ENCODE results near the gene CHST11.

CHST11 gene

GRCh38 chr12:104433061-104433460 is 23.7 kb upstream of the CHST11 start:
- DNase-seq (ENCODE audit: low read depth), result no peak

GRCh38 chr12:104434129-104434528 is 22.6 kb upstream of the CHST11 start:
- DNase-seq (ENCODE audit: low read depth), result no peak

- DNase-seq (ENCODE audit: low read depth), result no peak
Observed at GRCh38 chr12:104435175-104435574, 21.6 kb upstream of the CHST11 start.

- no peak for DNase-seq (ENCODE audit: low read depth)
Observed at GRCh38 chr12:104435765-104436164, 21.0 kb upstream of the CHST11 start.

GRCh38 chr12:104436790-104437189 is 20.0 kb upstream of the CHST11 start:
- no peak for DNase-seq (ENCODE audit: low read depth)

- DNase-seq (ENCODE audit: low read depth), result no peak
Observed at GRCh38 chr12:104438134-104438533, 18.6 kb upstream of the CHST11 start.

GRCh38 chr12:104439137-104439536 is 17.6 kb upstream of the CHST11 start:
- no peak for DNase-seq (ENCODE audit: low read depth)

GRCh38 chr12:104443008-104443407 is 13.7 kb upstream of the CHST11 start:
- DNase-seq (ENCODE audit: low read depth), result no peak

GRCh38 chr12:104446646-104447421 is 9.9 kb upstream of the CHST11 start:
- DNase-seq (ENCODE audit: low read depth), result no peak

GRCh38 chr12:104448031-104448430 is 8.7 kb upstream of the CHST11 start:
- DNase-seq (ENCODE audit: low read depth), result no peak

GRCh38 chr12:104448451-104448850 is 8.3 kb upstream of the CHST11 start:
- DNase-seq (ENCODE audit: low read depth), result no peak

GRCh38 chr12:104450700-104451099 is 6.0 kb upstream of the CHST11 start:
- DNase-seq (ENCODE audit: low read depth), result no peak

GRCh38 chr12:104452087-104452486 is 4.7 kb upstream of the CHST11 start:
- DNase-seq (ENCODE audit: low read depth), result no peak

- no peak for DNase-seq (ENCODE audit: low read depth)
Observed at GRCh38 chr12:104453133-104453532, 3.6 kb upstream of the CHST11 start.

GRCh38 chr12:104454997-104455396 is 1.8 kb upstream of the CHST11 start:
- no peak for DNase-seq (ENCODE audit: low read depth)

- no peak for DNase-seq (ENCODE audit: low read depth)
Observed at GRCh38 chr12:104455578-104456416, 951 bp upstream of the CHST11 start.

- peak; percentile 36 for DNase-seq (ENCODE audit: low read depth)
Observed at GRCh38 chr12:104456950-104457745, 400 bp downstream of the CHST11 start.

GRCh38 chr12:104457746-104458693 is 1.3 kb downstream of the CHST11 start:
- no peak for DNase-seq (ENCODE audit: low read depth)

GRCh38 chr12:104458694-104459367 is 2.1 kb downstream of the CHST11 start:
- no peak for DNase-seq (ENCODE audit: low read depth)

GRCh38 chr12:104459368-104459909 is 2.7 kb downstream of the CHST11 start:
- DNase-seq (ENCODE audit: low read depth), result no peak

Measured in fibroblast of the conjunctiva (primary cell).